SK-MEL-5 (cell line): ENCODE measurements around the gene CDR2L. TPM values are rescaled to one million over a fixed set of nuclear protein-coding genes. Genes with fewer than 3 reads are reported as not detected.

Experiments used
- DNase-seq: peaks from one replicate; pipeline ENCODE4 v3.0.0-alpha.2; 2016; ENCODE audit warnings: low read depth, low spot score
- in situ Hi-C: cut with HindIII; loops from 2 replicates; pipeline ENCODE4 v1.10.0; 2016; ENCODE audit warnings: low sequenced_read_pairs, high pct_unique_total_duplicates, low pct_unique_long_range_greater_than_20kb
- polyA plus RNA-seq, 2 experiments: library from polyadenylated mRNA; depleted of rRNA; stranded (reverse); fragments of >200 nt; gene quantifications; 2 replicates each; pipeline ENCODE4 v1.2.3, GENCODE V29; 2015
- total RNA-seq: library from RNA; depleted of rRNA; stranded (reverse); fragments of >200 nt; shearing (Covaris generic); gene quantifications from 2 replicates; pipeline ENCODE4 v1.2.3, GENCODE V29; 2014; rRNA removed

Gene CDR2L
- total RNA-seq: 3.2 and 3.9 TPM in 2 replicates
- 13.6 and 16.2 TPM in 2 replicates for polyA plus RNA-seq (2015; cell fraction: cytosol; rRNA removed)
- 5.7 and 8.4 TPM in 2 replicates for polyA plus RNA-seq (2015; cell fraction: nucleus; rRNA removed)

DNA sequence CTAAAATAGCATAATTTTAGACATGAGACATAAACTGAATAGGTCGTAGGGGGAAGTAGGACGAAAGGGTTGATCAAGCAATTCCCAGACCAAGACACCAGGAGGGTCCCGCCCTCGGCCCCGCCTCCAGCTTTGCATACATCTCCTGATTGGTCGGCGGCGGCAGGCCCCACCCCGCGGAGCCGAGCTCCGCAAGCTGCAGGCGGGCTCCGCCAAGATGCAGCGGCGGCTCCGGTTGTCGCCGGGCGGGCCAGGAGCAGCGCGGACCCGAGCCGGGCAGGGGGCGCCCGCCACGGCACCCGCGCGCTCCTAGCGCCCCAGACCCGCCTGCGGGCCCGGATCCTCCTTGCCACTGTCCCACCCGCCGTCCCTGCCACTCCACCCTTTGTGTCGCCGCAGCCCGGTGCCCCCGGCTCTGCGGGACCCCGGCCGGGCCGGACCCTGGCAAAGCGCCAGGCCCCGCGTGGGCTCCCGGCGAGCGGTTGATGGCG, at the start of gene CDR2L:
CDR2L (plus strand) TSS at position 215 of the 491 bp plus-strand sequence. CDS start 412 bp downstream, outside the sequence.
- DNase-seq: peak; percentile 94
- in situ Hi-C loops: no loop called here

DNA sequence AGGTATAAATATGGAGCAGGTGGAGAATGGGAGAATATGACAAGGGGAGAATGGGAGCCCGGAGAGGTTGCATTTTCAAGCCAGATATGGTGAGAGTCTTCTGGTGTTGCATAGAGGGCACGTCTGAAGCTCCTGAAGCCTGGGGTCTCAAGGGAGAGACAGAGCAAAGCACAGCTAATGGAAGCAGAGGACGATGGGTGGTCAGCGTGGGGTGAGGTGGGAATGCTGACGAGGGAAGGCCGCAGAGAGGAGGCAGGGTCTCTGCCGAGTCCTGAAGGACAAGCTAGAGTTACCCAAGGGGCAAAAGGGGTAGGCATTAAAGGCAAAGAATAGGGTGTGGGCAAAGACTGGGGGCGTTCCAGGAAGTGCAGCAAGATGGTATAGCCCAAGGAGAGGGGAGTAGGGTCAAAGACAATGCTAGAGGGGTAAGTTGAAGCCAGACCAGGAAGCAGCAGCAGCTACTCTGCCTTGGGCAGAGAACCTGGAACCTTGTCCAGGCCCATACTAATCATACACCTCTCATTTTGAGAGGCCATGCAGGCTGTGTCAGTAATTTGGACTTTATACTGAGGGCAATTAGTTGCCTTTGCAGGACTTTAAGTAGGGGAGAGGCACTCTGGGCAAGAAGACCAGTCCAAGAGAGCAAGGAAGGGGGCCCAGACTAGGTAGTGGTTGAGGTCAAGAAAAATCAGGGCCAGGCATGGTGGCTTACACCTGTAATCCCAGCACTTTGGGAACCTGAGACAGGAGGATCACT, 49.1 kb upstream of the CDR2L start:
- no peak for DNase-seq
- in situ Hi-C loops: no loop called here

DNA sequence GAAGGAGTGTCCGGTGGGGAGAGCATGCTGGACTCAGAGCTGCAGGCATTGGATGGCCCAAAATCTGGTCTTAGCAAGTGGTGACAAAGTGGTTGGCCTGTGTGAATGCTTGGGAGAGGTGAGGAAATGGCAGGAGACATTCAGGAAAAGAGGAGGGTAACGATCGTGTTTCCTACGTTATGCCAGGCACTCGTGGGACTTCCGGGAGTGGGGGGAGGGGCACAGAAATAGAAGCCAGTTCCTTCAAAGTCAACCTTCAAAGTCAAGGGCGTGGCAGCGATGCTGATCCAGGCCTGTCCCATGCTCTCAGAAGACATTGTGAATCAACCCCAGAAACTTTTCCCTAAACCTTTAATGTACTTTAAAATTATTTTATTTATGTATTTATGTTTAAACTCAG, 47.9 kb upstream of the CDR2L start:
- no peak for DNase-seq
- in situ Hi-C loops: no loop called here

DNA sequence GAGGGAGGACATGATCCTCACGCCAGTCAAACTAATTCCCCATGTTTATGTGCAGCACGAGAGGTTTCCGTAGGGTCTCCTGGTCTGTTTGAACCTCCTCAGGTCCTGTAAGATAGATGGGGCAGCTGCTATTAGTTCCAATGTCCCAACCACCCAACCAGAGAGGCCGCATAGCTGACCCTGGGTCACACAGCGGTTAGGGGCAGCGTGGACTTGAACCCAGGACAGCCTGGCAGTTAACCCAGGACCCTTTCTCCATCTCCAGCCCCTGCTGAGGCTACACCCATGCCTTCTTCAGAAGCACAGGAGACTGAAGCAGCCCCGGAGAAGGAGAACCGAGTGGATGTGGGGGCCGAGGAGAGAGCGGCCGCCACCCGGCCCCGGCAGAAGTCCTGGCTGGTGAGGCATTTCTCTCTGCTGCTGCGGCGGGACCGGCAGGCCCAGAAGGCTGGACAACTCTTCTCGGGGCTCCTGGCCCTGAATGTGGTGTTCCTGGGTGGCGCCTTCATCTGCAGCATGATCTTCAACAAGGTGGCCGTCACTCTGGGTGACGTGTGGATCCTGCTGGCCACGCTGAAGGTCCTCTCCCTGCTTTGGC, 46.2 kb upstream of the CDR2L start:
- no peak for DNase-seq
- in situ Hi-C loops: no loop called here

DNA sequence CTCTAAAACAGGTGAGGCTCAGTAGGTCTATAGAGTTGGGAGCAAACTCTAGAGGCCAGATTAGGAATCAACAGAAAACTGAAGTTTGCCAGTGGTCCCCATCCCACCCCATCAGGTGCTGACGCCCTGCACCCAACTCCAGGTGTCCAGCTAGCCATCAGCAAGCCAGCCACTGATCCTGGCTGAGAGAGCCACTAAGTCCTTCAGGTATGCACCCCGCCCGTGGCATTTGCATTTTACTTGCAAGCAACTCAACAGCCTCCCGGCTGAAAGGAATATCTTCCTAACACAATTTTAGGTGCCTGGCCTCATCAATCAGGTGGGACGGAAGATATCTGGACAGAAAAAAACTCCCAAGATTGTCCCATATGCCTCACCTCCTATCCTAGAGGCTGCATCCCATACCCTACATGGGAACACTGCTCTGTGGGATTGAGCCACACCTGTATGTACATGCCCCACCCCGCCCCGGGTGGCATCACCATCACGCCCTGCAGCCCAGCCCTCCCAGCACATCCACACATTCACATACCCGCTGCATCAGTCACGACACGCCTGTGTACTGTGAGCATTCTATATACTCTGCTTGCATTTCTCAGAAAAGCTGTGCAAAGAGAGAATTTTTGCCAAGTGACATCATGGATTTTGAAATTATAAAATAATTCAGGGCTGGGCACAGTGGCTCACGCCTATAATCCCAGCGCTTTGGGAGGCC, 43.5 kb upstream of the CDR2L start:
- in situ Hi-C loops: no loop called here
- DNase-seq: no peak

DNA sequence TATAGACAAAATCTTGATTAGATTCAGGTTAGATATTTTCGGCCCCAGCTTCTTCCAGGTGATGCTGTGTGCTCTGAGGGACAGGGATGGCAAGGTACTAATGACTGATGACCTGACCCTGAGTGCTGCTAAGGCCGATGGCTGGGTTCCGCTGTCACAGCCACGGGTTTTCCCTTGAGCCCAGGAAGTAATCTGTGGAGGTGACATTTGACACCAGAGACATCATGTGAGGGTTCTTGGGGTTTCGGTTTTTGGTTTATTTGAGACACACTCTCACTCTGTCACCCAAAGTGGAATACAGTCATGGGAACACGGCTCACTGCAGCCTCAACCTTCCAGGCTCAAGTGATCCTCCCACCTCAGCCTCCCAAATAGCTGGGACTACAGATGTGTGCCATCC, 41.9 kb upstream of the CDR2L start:
- in situ Hi-C loops: no loop called here
- DNase-seq: no peak

DNA sequence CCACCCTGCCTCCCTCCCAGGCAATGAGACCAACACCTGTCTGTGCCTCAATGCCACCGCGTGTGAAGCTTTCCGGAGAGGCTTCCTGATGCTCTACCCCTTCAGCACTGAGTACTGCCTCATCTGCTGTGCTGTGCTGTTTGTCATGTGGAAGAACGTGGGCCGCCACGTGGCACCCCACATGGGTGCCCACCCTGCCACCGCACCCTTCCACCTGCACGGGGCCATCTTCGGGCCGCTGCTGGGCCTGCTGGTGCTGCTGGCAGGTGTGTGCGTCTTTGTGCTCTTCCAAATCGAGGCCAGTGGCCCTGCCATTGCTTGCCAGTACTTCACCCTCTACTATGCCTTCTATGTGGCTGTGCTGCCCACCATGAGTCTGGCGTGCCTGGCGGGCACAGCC, 40.8 kb upstream of the CDR2L start:
- in situ Hi-C loops: no loop called here
- no peak for DNase-seq

DNA sequence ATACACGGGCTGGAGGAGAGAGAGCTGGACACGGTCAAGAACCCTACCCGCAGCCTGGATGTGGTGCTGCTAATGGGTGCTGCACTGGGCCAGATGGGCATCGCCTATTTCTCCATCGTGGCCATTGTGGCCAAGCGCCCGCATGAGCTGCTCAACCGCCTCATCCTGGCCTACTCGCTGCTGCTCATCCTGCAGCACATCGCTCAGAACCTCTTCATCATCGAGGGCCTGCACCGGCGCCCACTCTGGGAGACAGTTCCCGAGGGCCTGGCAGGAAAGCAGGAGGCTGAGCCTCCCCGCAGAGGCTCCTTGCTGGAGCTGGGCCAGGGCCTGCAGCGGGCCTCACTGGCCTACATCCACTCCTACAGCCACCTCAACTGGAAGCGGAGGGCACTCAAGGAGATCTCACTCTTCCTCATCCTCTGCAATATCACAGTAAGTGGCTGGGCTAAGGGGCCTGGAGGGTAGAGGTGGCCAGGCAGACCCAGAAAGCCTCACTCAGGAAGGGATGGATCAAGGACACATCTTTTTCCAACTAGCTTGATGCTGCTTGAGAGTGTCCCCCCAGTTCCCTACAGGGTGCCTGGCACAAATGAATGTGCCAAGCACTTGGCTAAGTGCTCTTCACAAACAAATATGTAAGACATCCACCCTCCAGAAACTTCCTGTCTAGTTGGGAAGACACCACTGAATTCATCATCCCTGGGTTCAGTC, 40.2 kb upstream of the CDR2L start:
- in situ Hi-C loops: no loop called here
- no peak for DNase-seq

DNA sequence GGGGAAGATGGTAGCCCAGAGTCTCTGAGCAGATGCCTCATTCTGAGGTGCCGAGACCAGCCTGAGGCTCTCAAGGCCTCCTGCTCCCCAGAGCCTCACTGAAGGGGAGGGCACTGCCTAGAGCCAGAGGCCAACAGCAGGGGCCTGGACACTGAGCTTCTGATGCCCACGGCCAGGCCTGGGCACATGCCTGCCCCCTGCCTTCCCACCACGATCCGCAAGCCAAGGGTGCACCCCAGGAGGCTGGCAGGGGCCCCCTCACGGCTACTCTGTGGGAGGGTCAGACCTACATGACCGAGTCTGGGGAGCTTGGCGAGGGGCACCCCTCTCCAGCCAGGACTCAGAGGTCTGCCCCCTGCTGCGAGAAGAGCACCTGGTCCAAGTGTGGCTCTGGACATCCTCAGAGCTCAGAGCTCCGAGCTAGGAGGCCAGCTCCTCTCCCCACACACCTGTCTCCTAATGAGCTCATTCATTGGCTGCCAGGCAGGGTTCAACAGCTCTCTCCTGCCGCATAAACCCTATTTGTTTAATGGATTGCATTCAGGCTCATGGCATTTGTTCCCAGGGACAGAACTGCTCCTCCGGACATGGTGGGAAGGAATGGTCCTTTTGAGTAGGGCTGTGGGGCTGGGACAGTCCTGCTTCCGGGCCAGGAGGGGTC, 37.8 kb upstream of the CDR2L start:
- in situ Hi-C loops: no loop called here

DNA sequence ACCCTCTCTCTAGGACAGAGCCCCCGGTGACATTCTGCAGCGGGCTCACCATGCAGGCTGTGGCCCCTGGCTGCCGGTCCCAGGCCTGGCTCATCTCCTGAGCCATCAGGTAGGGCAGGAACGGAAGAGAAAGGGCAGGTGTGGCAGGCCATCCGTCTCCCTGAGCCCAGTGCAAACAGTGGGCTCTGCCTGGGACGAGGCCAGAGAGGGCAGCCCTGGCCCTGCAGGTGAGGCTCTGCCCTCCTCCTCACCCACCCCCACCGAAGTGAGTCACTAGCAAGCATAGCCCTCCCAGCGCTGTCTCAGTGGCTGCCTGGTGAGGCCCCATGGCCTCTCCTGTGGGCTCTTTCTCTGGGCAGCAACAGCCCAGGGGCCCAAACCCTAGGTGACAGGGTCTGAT, 37.2 kb upstream of the CDR2L start:
- no peak for DNase-seq
- in situ Hi-C loops: no loop called here

More for the DNA sequence above, 37.8 kb upstream of the CDR2L start:
- no peak for DNase-seq

DNA sequence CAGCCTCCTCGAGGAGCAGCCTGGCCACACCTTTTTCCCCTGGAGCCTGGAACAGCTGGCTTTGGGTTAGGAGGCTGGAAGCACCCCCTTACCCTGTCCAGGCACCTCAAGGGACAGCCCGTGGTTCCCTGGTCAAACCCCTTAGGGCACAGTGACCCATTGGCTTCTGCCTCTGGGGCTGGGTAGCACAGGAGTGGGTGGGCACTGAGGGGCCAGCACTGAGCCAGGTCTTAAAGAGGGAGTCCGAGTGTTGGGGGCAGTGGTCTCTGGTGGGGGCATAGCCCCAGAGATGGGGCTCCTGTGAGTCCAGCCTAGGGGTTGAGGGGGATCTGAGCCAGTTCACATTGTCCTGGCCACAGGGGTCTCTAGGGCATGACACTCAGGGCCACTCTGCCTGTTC, 36.4 kb upstream of the CDR2L start:
- in situ Hi-C loops: no loop called here
- no peak for DNase-seq

DNA sequence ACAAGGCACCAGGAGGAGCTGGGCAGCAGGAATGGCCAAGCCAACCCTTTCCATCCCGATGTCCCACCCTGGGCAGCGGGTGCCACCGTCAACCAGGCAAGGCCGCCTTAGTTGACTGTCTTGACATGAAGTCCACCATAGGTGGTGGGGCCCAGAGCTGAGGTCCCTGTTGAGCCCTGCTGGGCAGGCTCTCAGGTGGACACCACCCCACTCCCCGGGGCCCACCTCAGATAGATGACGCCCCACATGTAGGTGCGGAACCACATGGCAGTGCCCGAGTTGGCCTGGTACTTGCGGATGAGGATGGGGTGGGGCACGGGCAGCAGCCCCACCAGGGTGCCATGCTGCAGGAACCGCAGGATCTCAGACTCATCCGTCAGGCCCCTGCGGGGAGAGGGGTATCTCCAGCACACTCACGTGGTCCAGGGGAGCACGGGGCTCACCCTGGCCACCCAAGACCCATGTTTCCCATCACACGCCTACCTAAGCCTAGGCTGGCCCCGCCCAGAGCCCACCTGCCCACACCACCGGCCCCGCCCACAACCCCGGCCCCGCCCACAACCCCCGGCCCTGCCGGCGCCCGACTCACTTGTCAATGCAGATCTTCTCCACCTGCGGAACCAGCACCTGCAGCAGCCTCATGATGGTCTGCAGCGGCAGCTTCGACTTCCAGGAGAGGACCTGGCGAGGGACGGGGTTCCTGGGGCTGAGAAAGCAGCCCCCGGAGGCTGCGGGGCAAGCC, 35.6 kb upstream of the CDR2L start:
- in situ Hi-C loops: no loop called here
- DNase-seq: no peak

DNA sequence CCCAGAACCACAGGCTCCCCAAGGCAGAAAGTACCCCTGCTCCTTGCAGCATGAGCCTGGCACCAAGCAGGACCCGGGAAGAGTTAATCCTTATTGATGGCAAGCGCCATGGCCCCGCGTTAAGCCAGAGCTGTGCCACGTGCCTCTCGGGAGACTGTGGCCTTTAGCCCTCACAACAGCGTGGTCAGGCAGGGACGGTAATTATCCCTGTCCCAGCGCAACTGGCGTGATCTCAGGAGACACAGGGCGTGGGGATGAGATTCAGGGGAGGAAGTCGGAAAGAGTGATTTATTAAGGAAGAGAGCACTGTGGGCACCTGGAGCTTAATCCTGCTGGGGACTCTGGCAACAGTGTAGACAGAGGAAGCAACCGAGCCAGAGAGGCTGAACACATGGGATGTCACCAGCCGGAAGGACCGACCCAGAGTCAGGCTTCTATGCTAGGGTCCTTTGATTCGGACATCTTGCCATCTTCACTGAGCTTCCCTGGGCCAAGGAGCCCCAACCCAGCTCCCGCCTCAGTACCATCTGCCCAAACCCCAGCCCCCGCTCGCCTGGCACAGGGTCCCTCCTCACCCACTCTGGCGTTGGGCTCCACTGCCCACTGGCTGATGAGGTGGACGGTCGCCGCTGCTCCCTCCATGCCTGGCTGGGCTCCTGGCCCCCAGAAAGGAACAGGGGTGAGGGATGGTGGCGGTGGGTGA, 34.9 kb upstream of the CDR2L start:
- in situ Hi-C loops: no loop called here
- no peak for DNase-seq

DNA sequence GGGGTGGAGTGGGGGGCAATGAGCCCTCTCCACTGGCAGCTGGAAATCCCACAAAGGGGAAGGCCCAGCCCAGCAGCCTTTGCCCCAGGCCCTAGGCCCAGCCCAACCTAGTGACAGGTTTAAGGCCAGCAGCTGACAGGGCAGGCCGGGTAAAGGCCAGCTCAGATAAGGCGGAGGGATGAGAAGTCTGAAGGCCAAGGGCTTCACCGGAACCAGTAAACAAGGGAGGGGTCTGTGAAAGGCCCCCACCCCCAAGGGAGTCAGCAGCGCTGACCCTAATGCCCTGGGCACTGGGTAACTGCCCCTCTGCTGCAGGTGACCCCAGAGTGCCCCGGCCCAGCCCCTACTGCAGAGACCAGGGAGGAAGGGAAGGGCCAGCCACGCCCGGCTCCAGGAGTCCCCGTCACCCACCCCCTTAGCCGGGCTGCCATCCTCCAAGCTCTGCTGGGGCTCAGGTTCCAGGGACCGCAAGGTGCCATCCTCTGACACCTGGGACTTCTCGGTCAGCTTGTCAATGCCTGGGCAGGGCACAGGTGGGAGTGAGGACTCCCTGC, 34.2 kb upstream of the CDR2L start:
- in situ Hi-C loops: no loop called here
- DNase-seq: no peak

DNA sequence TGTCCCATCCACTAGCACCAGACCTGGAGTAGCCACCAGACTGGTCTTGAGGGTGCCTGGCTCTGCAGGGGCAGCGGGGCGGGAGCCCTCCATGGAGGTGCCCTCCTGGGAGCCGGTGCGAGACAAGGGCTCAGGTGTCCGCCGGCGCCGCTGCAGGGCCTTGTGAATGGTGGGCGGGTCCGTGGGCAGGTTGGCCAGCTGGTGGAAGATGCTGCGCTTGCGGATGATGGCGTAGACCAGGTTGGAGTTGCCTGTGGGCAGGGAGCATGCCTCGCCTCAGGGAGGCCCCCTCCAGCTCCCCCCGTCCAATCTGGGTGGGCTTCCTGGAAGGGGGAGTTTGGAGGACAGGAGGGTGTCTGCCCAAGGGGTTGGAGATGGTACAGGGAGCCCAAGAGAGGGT, 33.3 kb upstream of the CDR2L start:
- in situ Hi-C loops: no loop called here
- DNase-seq: no peak
